ENCODE measurements around the gene WDR54.

- no peak for TF ChIP-seq CTCF (IDR thresholded peaks at IDR 0.05)
- no peak for TF ChIP-seq POLR2A (IDR thresholded peaks at IDR 0.05)
Observed at GRCh38 chr2:74418312-74418711, 3.2 kb upstream of the WDR54 start.

Data from transverse colon (tissue), 3 donors.